ENCODE data around the gene CENPP.

GRCh38 chr9:92647671-92648473 lies 322.1 kb downstream of the CENPP start:
- TF ChIP-seq EZH2 (IDR thresholded peaks at IDR 0.05) (no peak), FOXP2 (optimal IDR thresholded peaks at IDR 0.05; ENCODE audit: control extremely low read depth, extremely low read length, insufficient read depth) (no peak)

Measured in SK-N-MC (cell line).